GM18858 (cell line): ENCODE measurements around the gene TGOLN2.
"Not testable (repeated sequence)": the region's sequence is repeated elsewhere in the genome, so short reads cannot be mapped to it uniquely, and the experiment has no call there.

Experiments used
- ATAC-seq: cut with Tn5 transposase; IDR thresholded peaks from one replicate; pipeline ENCODE4 v1.9.1; 2021; ENCODE audit not compliant: unreplicated experiment

Gene TGOLN2

GRCh38 chr2:85340034-85340892 lies 12.5 kb upstream of the TGOLN2 start:
- ATAC-seq = no peak

- no peak for ATAC-seq
Measured at GRCh38 chr2:85334928-85335327, 7.1 kb upstream of the TGOLN2 start.

- ATAC-seq = not testable (repeated sequence)
Measured at GRCh38 chr2:85333877-85334276, 6.1 kb upstream of the TGOLN2 start.

- no peak for ATAC-seq
Measured at GRCh38 chr2:85330839-85331636, 3.2 kb upstream of the TGOLN2 start.

GRCh38 chr2:85329701-85330100 lies 1.9 kb upstream of the TGOLN2 start:
- not testable (repeated sequence) for ATAC-seq

- ATAC-seq = no peak
Measured at GRCh38 chr2:85329181-85329651, 1.4 kb upstream of the TGOLN2 start.

GRCh38 chr2:85327160-85327821 lies 498 bp downstream of the TGOLN2 start:
- ATAC-seq = no peak

- ATAC-seq = peak; percentile 24
Measured at GRCh38 chr2:85326406-85327159, 1.2 kb downstream of the TGOLN2 start.

- ATAC-seq = no peak
Measured at GRCh38 chr2:85325466-85325811, 2.4 kb downstream of the TGOLN2 start.

- no peak for ATAC-seq
Measured at GRCh38 chr2:85324639-85325465, 2.9 kb downstream of the TGOLN2 start.

GRCh38 chr2:85323988-85324367 lies 3.8 kb downstream of the TGOLN2 start:
- not testable (repeated sequence) for ATAC-seq

- ATAC-seq = no peak
Measured at GRCh38 chr2:85323351-85323987, 4.3 kb downstream of the TGOLN2 start.

GRCh38 chr2:85319796-85320195 lies 8.0 kb downstream of the TGOLN2 start:
- no peak for ATAC-seq

GRCh38 chr2:85318222-85319074 lies 9.3 kb downstream of the TGOLN2 start:
- ATAC-seq = no peak

GRCh38 chr2:85315921-85316320 lies 11.9 kb downstream of the TGOLN2 start:
- ATAC-seq = not testable (repeated sequence)

- ATAC-seq = no peak
Measured at GRCh38 chr2:85314884-85315242, 12.9 kb downstream of the TGOLN2 start.

GRCh38 chr2:85312404-85312803 lies 15.4 kb downstream of the TGOLN2 start:
- no peak for ATAC-seq

- no peak for ATAC-seq
Measured at GRCh38 chr2:85310330-85310729, 17.5 kb downstream of the TGOLN2 start.
